C4-2B (cell line): ENCODE results near the gene SIRT3.

Experiments used
- ZFX ChIP-seq: fragments of 450-650 bp; IDR thresholded peaks from 2 replicates; pipeline ENCODE4 v1.6.1; 2017
- TF ChIP-seq, protein P1 (sequence below): fragments of 450-650 bp; conservative IDR thresholded peaks from 2 replicates; pipeline ENCODE4 v1.5.1; 2017; ENCODE audit warnings: mild to moderate bottlenecking

DNA sequence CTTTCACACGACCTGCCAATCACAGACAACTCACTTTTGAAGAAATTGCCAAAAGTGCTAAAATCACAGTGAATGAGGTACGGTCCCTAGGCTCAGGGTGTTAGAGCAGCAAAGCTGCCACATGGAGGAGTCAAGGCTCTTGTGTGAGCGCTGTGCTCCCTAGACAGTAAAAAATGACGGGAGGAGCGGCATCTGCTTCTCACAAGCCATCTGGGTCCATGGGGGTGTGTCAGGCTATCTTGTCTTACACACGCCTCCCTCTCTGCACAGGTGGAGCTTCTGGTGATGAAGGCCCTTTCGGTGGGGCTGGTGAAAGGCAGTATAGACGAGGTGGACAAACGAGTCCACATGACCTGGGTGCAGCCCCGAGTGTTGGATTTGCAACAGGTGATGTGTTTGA is 15.4 kb upstream of the SIRT3 start:
- TF ChIP-seq, protein P1, sequence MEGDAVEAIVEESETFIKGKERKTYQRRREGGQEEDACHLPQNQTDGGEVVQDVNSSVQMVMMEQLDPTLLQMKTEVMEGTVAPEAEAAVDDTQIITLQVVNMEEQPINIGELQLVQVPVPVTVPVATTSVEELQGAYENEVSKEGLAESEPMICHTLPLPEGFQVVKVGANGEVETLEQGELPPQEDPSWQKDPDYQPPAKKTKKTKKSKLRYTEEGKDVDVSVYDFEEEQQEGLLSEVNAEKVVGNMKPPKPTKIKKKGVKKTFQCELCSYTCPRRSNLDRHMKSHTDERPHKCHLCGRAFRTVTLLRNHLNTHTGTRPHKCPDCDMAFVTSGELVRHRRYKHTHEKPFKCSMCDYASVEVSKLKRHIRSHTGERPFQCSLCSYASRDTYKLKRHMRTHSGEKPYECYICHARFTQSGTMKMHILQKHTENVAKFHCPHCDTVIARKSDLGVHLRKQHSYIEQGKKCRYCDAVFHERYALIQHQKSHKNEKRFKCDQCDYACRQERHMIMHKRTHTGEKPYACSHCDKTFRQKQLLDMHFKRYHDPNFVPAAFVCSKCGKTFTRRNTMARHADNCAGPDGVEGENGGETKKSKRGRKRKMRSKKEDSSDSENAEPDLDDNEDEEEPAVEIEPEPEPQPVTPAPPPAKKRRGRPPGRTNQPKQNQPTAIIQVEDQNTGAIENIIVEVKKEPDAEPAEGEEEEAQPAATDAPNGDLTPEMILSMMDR, result no peak
- no peak for TF ChIP-seq ZFX
